Pancreas (tissue), 10 donors: ENCODE results near the gene MGA. TPM values are rescaled to one million over a fixed set of nuclear protein-coding genes. Genes with fewer than 3 reads are reported as not detected.

ENCODE experiments used
- ATAC-seq, 4 donors: fragments of 200-7000 bp; cut with Tn5 transposase; one replicate each; pipeline versions ENCODE4 v1.8.0 to v1.9.1; 2020; ENCODE audit warnings: mild to moderate bottlenecking in 4 of 4, moderate library complexity in 4 of 4
- DNase-seq, 6 donors: peaks; one replicate each; pipeline ENCODE4 v3.0.0-alpha.2; 2020
- FAIRE-seq: peaks from 2 replicates; lab custom pipeline; 2012; peaks lifted over from hg19 to GRCh38; lab: Jason Lieb, UNC
- H3K27ac ChIP-seq, 4 donors: fragments of 200-600 bp; sonication (generic); 1 replicate in 3 of 4; 2 replicates in 1 of 4; pipeline versions ENCODE4 v1.5.0 to v1.8.0; 2020
- H3K27me3 ChIP-seq, 4 donors: fragments of 200-600 bp; one replicate each; pipeline ENCODE4 v1.8.0; 2021
- H3K36me3 ChIP-seq, 3 donors: fragments of 200-600 bp; sonication (generic) in 1 of 3; one replicate each; pipeline versions ENCODE4 v1.5.0 to v1.8.0; 2020 to 2021
- H3K4me1 ChIP-seq, 3 donors: fragments of 200-600 bp; one replicate each; pipeline ENCODE4 v1.8.0; 2021
- H3K4me3 ChIP-seq, 4 donors: fragments of 200-600 bp; sonication (generic) in 2 of 4; one replicate each; pipeline versions ENCODE4 v1.5.0 to v1.8.0; 2020 to 2021
- H3K9me3 ChIP-seq, 4 donors: fragments of 200-600 bp; one replicate each; pipeline ENCODE4 v1.8.0; 2021
- CTCF ChIP-seq, 4 donors: fragments of 200-600 bp; sonication (generic) in 3 of 4; IDR thresholded peaks; one replicate each; pipeline versions ENCODE4 v1.5.0 to v1.8.0; 2021; ENCODE audit warnings: antibody characterized with exemption in 4 of 4
- WGBS, 2 donors: extraction: QIAGEN DNeasy Blood & Tissue Kit; methylation state at CpG; one replicate each; pipeline ENCODE4 v1.1.7; 2013; 5-methylcytosine and 5-hydroxymethylcytosine counted together
- intact Hi-C, 3 donors: fragments of 100-400 bp; cut with DNase I; formaldehyde crosslinking; loops; one replicate each; pipeline versions ENCODE4 v1.11.1 to v1.14.2; 2022
- polyA plus RNA-seq, 2 donors: library from polyadenylated mRNA; stranded (reverse); fragments of 200-250 nt; gene quantifications; one replicate each; pipeline ENCODE4 v1.2.3, GENCODE V29; 2013
- total RNA-seq, 6 donors: library from RNA; stranded (reverse); fragmentation: NEBNext Ultra II Directional in 4 of 6; extraction: Animal tissue kit (Norgen Biotek cat#: 25700) in 4 of 6; gene quantifications; one replicate each; pipeline versions ENCODE4 v1.2.1 to v1.2.4, GENCODE V29; 2021 to 2023
- donor health status: healthy with polysubstance abuse.
- donor health status: DM: no; HTN: no; CAD: no; lungs with moderate emphysema.
- donor health status: DM: no; HTN: no; CAD: no.
- donor health status: control.
- donor health status: control.
- donor health status: Bipolar disorder and iron deficiency.
- donor health status: DM: yes; HTN: yes; CAD: no.
- donor health status: DM: no; HTN: no; CAD: no.
- donor health status: DM: no; HTN: no; CAD: no.
- donor health status: DM: yes; HTN: yes; CAD: no.

The MGA gene
- total and polyA plus RNA-seq, 8 donors: 2.7 to 31.3 (median 17.6) TPM

GRCh38 chr15:41805711-41806110, 145.5 kb downstream of the MGA start:
- Histone ChIP-seq H3K4me3 (no peak overlapping the region), H3K4me1 (no peaks in the 10 kb centered on the region), H3K27ac (no peak overlapping the region), H3K27me3 (no peaks in the 10 kb centered on the region), H3K36me3 (no peaks in the 10 kb centered on the region), H3K9me3 (no peaks in the 10 kb centered on the region)
- ATAC-seq (no peak), FAIRE-seq (no peak), DNase-seq (no peak)
- 82 to 83% methylated on average over 3 of the region's 3 CpGs for WGBS, 2 donors
- TF ChIP-seq CTCF (IDR thresholded peaks at IDR 0.05): no peak
- intact Hi-C loops: loop anchor here in 1 of 3 donors (10.0 kb wide), 1 partner anchor 201 kb away; no protein-coding TSS in a partner anchor

- Histone ChIP-seq H3K4me3 (no peak overlapping the region), H3K9me3 (no peaks in the 10 kb centered on the region), H3K27ac (no peak overlapping the region), H3K4me1 (no peaks in the 10 kb centered on the region), H3K27me3 (no peaks in the 10 kb centered on the region), H3K36me3 (no peaks in the 10 kb centered on the region)
- WGBS, 2 donors: 78 to 84% methylated on average over 10 of the region's 10 CpGs
- DNase-seq (peak in 2 of 6 donors; percentile 54), ATAC-seq (peak; percentile 19 to 65 (median 37)), FAIRE-seq (no peak)
- TF ChIP-seq CTCF (IDR thresholded peaks at IDR 0.05): no peak
- intact Hi-C loops: loop anchor here in 1 of 3 donors (10.0 kb wide), 1 partner anchor 202 kb away; no protein-coding TSS in a partner anchor
These were observed 146.3 kb downstream of the MGA start for GRCh38 chr15:41806291-41807181.

GRCh38 chr15:41809121-41809520, 148.9 kb downstream of the MGA start:
- no peak for TF ChIP-seq CTCF (IDR thresholded peaks at IDR 0.05)
- FAIRE-seq (no peak), ATAC-seq (no peak), DNase-seq (no peak)
- intact Hi-C loops: loop anchor here in 1 of 3 donors (10.0 kb wide), 1 partner anchor 204 kb away; no protein-coding TSS in a partner anchor
- H3K36me3 ChIP-seq: no peaks in the 10 kb centered on the region
- H3K4me3 ChIP-seq: no peak overlapping the region
- no peaks in the 10 kb centered on the region for H3K9me3 ChIP-seq
- H3K4me1 ChIP-seq: no peaks in the 10 kb centered on the region
- WGBS, 2 donors: 91 to 94% methylated on average over 2 of the region's 2 CpGs
- no peaks in the 10 kb centered on the region for H3K27me3 ChIP-seq
- no peak overlapping the region for H3K27ac ChIP-seq

DNA sequence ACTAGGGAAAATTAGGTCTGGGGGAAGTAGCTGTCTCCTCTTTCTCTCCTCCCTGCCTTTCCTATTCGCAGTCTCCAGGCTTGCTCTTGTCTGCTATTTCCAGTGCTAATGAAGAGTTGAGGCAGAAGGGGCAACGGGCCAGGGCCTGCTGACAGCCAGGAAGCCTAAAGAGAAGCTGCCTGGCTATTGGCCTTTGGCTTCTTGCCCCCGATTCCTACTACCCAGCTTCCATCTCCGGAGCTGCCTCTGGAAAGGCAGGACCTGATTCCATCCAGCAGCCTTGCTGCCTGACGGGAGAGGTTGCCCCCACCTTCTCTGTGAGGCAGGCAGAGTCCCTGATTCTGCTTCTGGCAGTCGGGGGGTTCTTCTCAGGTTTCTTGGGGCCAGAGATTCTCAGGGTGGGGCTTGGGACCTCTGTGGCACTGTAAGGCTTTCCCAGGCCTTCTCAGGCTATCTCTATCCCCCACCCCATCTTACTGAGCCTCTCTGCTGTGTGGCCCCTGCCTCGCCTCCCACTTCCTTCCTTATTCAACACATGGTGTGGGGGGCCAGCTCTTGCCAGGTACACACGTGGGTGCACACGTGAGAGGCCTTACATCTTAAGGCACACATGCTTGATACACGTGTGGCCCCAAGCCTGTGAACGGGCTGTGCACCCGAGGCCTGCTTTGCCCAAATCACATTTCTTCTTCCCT, 149.5 kb downstream of the MGA start:
- Histone ChIP-seq H3K27ac (no peak overlapping the region), H3K4me1 (no peaks in the 10 kb centered on the region), H3K9me3 (no peaks in the 10 kb centered on the region), H3K4me3 (no peak overlapping the region), H3K36me3 (no peaks in the 10 kb centered on the region), H3K27me3 (no peaks in the 10 kb centered on the region)
- DNase-seq: no peak
- intact Hi-C loops: loop anchor here in 2 of 3 donors (5.0 to 10.0 kb wide), 2 partner anchors 37 to 205 kb away; partner anchors contain the start of gene MAPKBP1 (in 1 of the 2)
- ATAC-seq: no peak
- no peak for FAIRE-seq
- TF ChIP-seq CTCF (IDR thresholded peaks at IDR 0.05): no peak
- WGBS, 2 donors: 78 to 81% methylated on average over 12 of the region's 12 CpGs
